AG04449 (cell line): ENCODE data around the gene ENTPD6.

Experiments used
- CTCF ChIA-PET: fragments of 350-600 bp; formaldehyde crosslinking; extraction: SDS; loops from one replicate; lab custom pipeline; 2021; ENCODE audit warnings: antibody characterized with exemption; lab: Yijun Ruan, JAX
- POLR2A ChIA-PET: fragments of 400-600, 350-600 bp; formaldehyde crosslinking; extraction: SDS; loops from one replicate; lab custom pipeline; 2020; ENCODE audit warnings: antibody characterized with exemption, inconsistent platforms; lab: Yijun Ruan, JAX
- DNase-seq: peaks from one replicate; pipeline ENCODE4 v3.0.0-alpha.2; 2010; ENCODE audit warnings: low read depth, low spot score
- H3K4me3 ChIP-seq: 2 replicates; pipeline ENCODE4 v1.5.1; 2011; ENCODE audit warnings: low read depth, mild to moderate bottlenecking, control low read depth, low read length
- TF ChIP-seq, protein P1 (sequence below): IDR thresholded peaks from one replicate; pipeline ENCODE4 v1.5.1; 2011; ENCODE audit warnings: mild to moderate bottlenecking, moderate library complexity, low read length, control low read depth, inconsistent platforms; ENCODE audit not compliant: insufficient read depth; ENCODE audit errors: missing control alignments

The ENTPD6 gene

DNA sequence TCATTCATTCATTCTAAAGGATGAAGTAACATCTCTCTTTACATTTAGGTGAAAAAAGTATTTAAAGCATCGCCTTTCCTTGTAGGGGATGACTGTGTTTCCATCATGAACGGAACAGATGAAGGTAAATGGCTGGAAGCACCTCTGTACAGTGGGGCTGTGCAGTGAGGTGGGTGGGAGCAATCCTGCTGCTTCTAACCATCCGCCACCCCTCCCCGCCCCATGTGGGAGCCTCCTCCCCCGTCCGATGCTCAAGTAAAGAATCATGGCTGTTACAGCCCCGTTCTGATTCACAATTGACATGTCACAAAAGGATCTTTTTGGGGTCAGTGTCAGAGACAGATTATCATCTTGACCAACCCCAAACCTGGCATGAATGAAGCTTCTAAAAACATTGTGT lies 19.3 kb downstream of the ENTPD6 start:
- no peak for DNase-seq
- POLR2A ChIA-PET, result no interaction called here
- H3K4me3 ChIP-seq, result no peak overlapping the region
- TF ChIP-seq, protein P1, sequence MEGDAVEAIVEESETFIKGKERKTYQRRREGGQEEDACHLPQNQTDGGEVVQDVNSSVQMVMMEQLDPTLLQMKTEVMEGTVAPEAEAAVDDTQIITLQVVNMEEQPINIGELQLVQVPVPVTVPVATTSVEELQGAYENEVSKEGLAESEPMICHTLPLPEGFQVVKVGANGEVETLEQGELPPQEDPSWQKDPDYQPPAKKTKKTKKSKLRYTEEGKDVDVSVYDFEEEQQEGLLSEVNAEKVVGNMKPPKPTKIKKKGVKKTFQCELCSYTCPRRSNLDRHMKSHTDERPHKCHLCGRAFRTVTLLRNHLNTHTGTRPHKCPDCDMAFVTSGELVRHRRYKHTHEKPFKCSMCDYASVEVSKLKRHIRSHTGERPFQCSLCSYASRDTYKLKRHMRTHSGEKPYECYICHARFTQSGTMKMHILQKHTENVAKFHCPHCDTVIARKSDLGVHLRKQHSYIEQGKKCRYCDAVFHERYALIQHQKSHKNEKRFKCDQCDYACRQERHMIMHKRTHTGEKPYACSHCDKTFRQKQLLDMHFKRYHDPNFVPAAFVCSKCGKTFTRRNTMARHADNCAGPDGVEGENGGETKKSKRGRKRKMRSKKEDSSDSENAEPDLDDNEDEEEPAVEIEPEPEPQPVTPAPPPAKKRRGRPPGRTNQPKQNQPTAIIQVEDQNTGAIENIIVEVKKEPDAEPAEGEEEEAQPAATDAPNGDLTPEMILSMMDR, result no peak
- CTCF ChIA-PET, result interaction anchor here (0.9 to 1.0 kb wide), 2 partner anchors 11 to 36 kb away, joined by 3 to 4 read pairs; no protein-coding TSS in a partner anchor

- TF ChIP-seq, protein P1, result no peak
- H3K4me3 ChIP-seq, result no peak overlapping the region
- CTCF ChIA-PET, result interaction anchor here (0.9 to 1.0 kb wide), 2 partner anchors 12 to 37 kb away, joined by 3 to 4 read pairs; no protein-coding TSS in a partner anchor
- POLR2A ChIA-PET, result no interaction called here
- DNase-seq, result no peak
Measured at GRCh38 chr20:25215521-25215920, 20.0 kb downstream of the ENTPD6 start.

DNA sequence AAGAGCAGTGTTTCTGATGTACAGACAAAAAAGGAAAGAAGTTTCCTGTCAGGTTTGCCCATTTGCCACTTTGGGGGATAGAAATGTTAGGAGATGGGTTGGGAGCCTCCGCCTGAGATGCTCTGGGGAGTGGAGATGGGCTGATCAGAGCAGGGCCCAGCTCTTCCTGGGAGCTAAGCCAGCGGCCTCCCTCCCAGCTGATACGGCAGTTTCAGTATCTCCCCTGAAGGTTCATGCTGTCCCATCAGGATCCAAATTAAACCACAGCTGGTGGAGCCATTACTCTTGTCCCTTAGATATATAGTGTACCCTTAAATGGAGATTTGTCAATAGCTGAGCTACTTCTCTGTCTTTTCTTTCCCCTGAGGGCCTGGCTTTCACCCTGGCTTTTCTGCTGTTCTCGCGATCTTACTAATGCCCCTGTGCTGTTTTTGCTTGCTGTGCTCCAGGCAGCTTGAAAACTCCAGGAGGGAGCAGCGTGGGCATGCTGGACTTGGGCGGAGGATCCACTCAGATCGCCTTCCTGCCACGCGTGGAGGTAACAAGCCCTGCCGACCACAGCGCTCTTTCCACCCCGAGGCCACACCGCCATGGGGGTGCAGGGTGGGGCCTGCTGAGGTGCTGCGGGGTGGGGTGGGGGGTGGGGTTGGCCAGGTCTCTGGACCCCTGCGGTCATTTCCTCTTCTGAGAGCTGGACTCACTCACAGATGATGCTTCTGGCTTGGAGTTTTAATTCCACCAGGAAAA lies 20.9 kb downstream of the ENTPD6 start:
- H3K4me3 ChIP-seq, result no peak overlapping the region
- no peak for DNase-seq
- POLR2A ChIA-PET, result no interaction called here
- CTCF ChIA-PET, result interaction anchor here (2.0 kb wide), 1 partner anchor 13 kb away, joined by 5 read pairs; no protein-coding TSS in a partner anchor
- TF ChIP-seq, protein P1, result no peak

DNA sequence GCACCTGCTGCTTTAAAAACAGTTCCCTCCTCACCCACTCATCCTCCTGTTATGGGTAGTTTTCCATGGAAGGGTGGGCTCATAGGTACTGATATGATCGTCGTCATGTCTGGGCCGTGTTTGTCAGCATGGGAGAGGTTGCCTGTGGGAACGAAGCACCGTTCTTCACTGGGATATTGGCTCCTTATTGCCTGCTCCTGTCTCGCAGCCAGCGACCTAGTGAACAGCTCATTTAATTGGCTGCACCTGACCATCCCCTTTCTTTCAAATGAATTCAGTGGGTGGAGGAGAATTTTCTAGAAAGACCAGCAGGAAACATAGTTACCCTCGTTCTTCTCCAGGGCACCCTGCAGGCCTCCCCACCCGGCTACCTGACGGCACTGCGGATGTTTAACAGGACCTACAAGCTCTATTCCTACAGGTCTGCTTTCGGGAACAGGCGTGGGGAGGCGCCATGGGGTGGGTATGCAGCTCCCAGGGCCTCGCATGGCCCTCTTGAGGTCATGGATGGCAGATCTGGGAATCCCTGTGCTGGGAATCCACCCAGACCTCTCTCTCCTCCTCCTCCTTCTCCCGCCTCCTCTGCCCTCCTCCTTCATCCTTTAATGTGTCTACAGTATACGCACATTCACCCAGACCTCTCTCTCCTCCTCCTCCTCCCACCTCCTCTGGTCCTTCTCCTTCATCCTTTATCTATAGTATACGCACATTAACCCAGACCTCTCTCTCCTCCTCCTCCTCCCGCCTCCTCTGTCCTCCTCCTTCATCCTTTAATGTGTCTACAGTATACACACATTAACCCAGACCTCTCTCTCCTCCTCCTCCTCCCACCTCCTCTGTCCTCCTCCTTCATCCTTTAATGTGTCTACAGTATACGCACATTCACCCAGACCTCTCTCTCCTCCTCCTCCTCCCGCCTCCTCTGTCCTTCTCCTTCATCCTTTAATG lies 21.9 kb downstream of the ENTPD6 start:
- CTCF ChIA-PET, result interaction anchor here (1.6 to 2.0 kb wide), 2 partner anchors 14 to 182 kb away, joined by 5 read pairs; no protein-coding TSS in a partner anchor
- no peak overlapping the region for H3K4me3 ChIP-seq
- no peak for DNase-seq
- POLR2A ChIA-PET, result no interaction called here
- TF ChIP-seq, protein P1, result no peak

- CTCF ChIA-PET, result interaction anchor here (1.6 to 2.0 kb wide), 2 partner anchors 15 to 181 kb away, joined by 5 read pairs; no protein-coding TSS in a partner anchor
- POLR2A ChIA-PET, result interaction anchor here (0.7 kb wide), 1 partner anchor 11 kb away, joined by 5 read pairs; no protein-coding TSS in a partner anchor
- TF ChIP-seq, protein P1, result no peak
- no peak for DNase-seq
- H3K4me3 ChIP-seq, result no peak overlapping the region
Measured at GRCh38 chr20:25218109-25218486, 22.6 kb downstream of the ENTPD6 start.
